HS-27A (cell line): ENCODE results near the gene SLC25A31.

Source experiments
- DNase-seq: peaks from one replicate; pipeline ENCODE4 v3.0.0-alpha.2; 2012; ENCODE audit warnings: low read depth, missing footprints

Gene SLC25A31

GRCh38 chr4:127730142-127730913 is at the start of gene SLC25A31:
SLC25A31 (plus strand) TSS chr4:127730400; CDS start chr4:127730546, 146 bp downstream.
- no peak for DNase-seq

- DNase-seq = no peak
These were observed 44.9 kb upstream of the SLC25A31 start for GRCh38 chr4:127685292-127685691.

- no peak for DNase-seq
These were observed 43.5 kb upstream of the SLC25A31 start for GRCh38 chr4:127686658-127687057.

- DNase-seq = no peak
These were observed 42.6 kb upstream of the SLC25A31 start for GRCh38 chr4:127687580-127687979.

- DNase-seq = no peak
These were observed 31.4 kb upstream of the SLC25A31 start for GRCh38 chr4:127698789-127699200.

- no peak for DNase-seq
These were observed 21.2 kb upstream of the SLC25A31 start for GRCh38 chr4:127708985-127709384.

- DNase-seq = no peak
These were observed 20.7 kb upstream of the SLC25A31 start for GRCh38 chr4:127709456-127709855.

- DNase-seq = no peak
These were observed 1.2 kb downstream of the SLC25A31 start for GRCh38 chr4:127731406-127731805.

GRCh38 chr4:127732623-127733328 is 2.6 kb downstream of the SLC25A31 start:
- DNase-seq = peak; percentile 20

- no peak for DNase-seq
These were observed 4.8 kb downstream of the SLC25A31 start for GRCh38 chr4:127734976-127735375.

GRCh38 chr4:127737295-127737694 is 7.1 kb downstream of the SLC25A31 start:
- no peak for DNase-seq

GRCh38 chr4:127741247-127741646 is 11.0 kb downstream of the SLC25A31 start:
- DNase-seq = no peak

GRCh38 chr4:127747883-127748282 is 17.7 kb downstream of the SLC25A31 start:
- no peak for DNase-seq

- no peak for DNase-seq
These were observed 18.8 kb downstream of the SLC25A31 start for GRCh38 chr4:127748957-127749356.

GRCh38 chr4:127756906-127757305 is 26.7 kb downstream of the SLC25A31 start:
- DNase-seq = no peak

- DNase-seq = no peak
These were observed 29.1 kb downstream of the SLC25A31 start for GRCh38 chr4:127759228-127759820.

GRCh38 chr4:127759893-127760292 is 29.7 kb downstream of the SLC25A31 start:
- DNase-seq = no peak

- DNase-seq = no peak
These were observed 41.5 kb downstream of the SLC25A31 start for GRCh38 chr4:127771535-127772275.

- DNase-seq = no peak
These were observed 42.8 kb downstream of the SLC25A31 start for GRCh38 chr4:127772769-127773671.

- no peak for DNase-seq
These were observed 45.6 kb downstream of the SLC25A31 start for GRCh38 chr4:127775843-127776242.

GRCh38 chr4:127776620-127777019 is 46.4 kb downstream of the SLC25A31 start:
- no peak for DNase-seq
